G401 (cell line): Measurements from ENCODE around the gene PLSCR1. TPM values are rescaled to one million over a fixed set of nuclear protein-coding genes. Genes with fewer than 3 reads are reported as not detected.
"Not testable (repeated sequence)": the region's sequence is repeated elsewhere in the genome, so short reads cannot be mapped to it uniquely, and the experiment has no call there.

Source experiments
- DNase-seq: peaks from one replicate; pipeline ENCODE4 v3.0.0-alpha.2; 2015; ENCODE audit warnings: low spot score
- in situ Hi-C: cut with HindIII; loops from 2 replicates; pipeline ENCODE4 v1.10.0; 2016; ENCODE audit warnings: low sequenced_read_pairs, mixed read lengths
- total RNA-seq: library from RNA; depleted of rRNA; stranded (reverse); fragments of >200 nt; shearing (Covaris generic); gene quantifications from 2 replicates; pipeline ENCODE4 v1.2.3, GENCODE V29; 2014

Gene PLSCR1
- total RNA-seq, 1 experiment from 2014 or later = not detected

GRCh38 chr3:146496726-146497125 is 47.7 kb downstream of the PLSCR1 start:
- in situ Hi-C loops = no loop called here
- DNase-seq = no peak

- DNase-seq = no peak
- in situ Hi-C loops = no loop called here
Measured at GRCh38 chr3:146496251-146496650, 48.2 kb downstream of the PLSCR1 start.

GRCh38 chr3:146493761-146494160 is 50.6 kb downstream of the PLSCR1 start:
- no peak for DNase-seq
- in situ Hi-C loops = no loop called here

GRCh38 chr3:146493221-146493620 is 51.2 kb downstream of the PLSCR1 start:
- in situ Hi-C loops = no loop called here
- DNase-seq = no peak

- in situ Hi-C loops = no loop called here
- no peak for DNase-seq
Measured at GRCh38 chr3:146491303-146491702, 53.1 kb downstream of the PLSCR1 start.

- no peak for DNase-seq
- in situ Hi-C loops = no loop called here
Measured at GRCh38 chr3:146485297-146485696, 59.1 kb downstream of the PLSCR1 start.

- in situ Hi-C loops = no loop called here
- no peak for DNase-seq
Measured at GRCh38 chr3:146476094-146476740, 68.2 kb downstream of the PLSCR1 start.

- in situ Hi-C loops, DNase-seq: not testable (repeated sequence)
Measured at GRCh38 chr3:146474976-146475375, 69.4 kb downstream of the PLSCR1 start.

GRCh38 chr3:146473726-146474125 is 70.7 kb downstream of the PLSCR1 start:
- DNase-seq = no peak
- in situ Hi-C loops = no loop called here

GRCh38 chr3:146472611-146473010 is 71.8 kb downstream of the PLSCR1 start:
- no peak for DNase-seq
- in situ Hi-C loops = no loop called here

GRCh38 chr3:146471012-146471411 is 73.4 kb downstream of the PLSCR1 start:
- in situ Hi-C loops = no loop called here
- no peak for DNase-seq

GRCh38 chr3:146470425-146470990 is 73.9 kb downstream of the PLSCR1 start:
- in situ Hi-C loops = no loop called here
- no peak for DNase-seq

- in situ Hi-C loops = no loop called here
- no peak for DNase-seq
Measured at GRCh38 chr3:146469150-146470017, 75.0 kb downstream of the PLSCR1 start, which contains the start of gene PLSCR2. PLSCR2 (minus strand) TSS chr3:146469561; CDS start chr3:146459904, 9,657 bp downstream.

- no peak for DNase-seq
- in situ Hi-C loops = no loop called here
Measured at GRCh38 chr3:146468671-146469149, 75.7 kb downstream of the PLSCR1 start.

- no peak for DNase-seq
- in situ Hi-C loops = no loop called here
Measured at GRCh38 chr3:146468234-146468633, 76.2 kb downstream of the PLSCR1 start.

- in situ Hi-C loops = no loop called here
- DNase-seq = no peak
Measured at GRCh38 chr3:146466604-146467003, 77.8 kb downstream of the PLSCR1 start.

GRCh38 chr3:146465693-146466465 is 78.5 kb downstream of the PLSCR1 start:
- in situ Hi-C loops = no loop called here
- no peak for DNase-seq
